Small intestine (tissue), 7 donors: ENCODE data around the gene TXNRD3. TPM values are rescaled to one million over a fixed set of nuclear protein-coding genes. Genes with fewer than 3 reads are reported as not detected.
"Not testable (repeated sequence)": the region's sequence is repeated elsewhere in the genome, so short reads cannot be mapped to it uniquely, and the experiment has no call there.

Experiments
- DNase-seq, 2 donors: peaks; one replicate each; pipeline versions ENCODE4 v3.0.0 to v3.0.0-alpha.2; 2013
- FAIRE-seq: peaks from 2 replicates; lab custom pipeline; 2012; peaks lifted over from hg19 to GRCh38; lab: Jason Lieb, UNC
- H3K27ac ChIP-seq, 3 donors: one replicate each; pipeline ENCODE4 v1.5.1; 2013; ENCODE audit warnings: low read length in 2 of 3, mild to moderate bottlenecking in 2 of 3, control low read depth in 1 of 3, inconsistent platforms in 1 of 3, low read depth in 1 of 3, moderate library complexity in 1 of 3
- H3K27me3 ChIP-seq, 3 donors: one replicate each; pipeline ENCODE4 v1.6.1; 2013; ENCODE audit warnings: low read length in 3 of 3, inconsistent platforms in 1 of 3; ENCODE audit not compliant: control insufficient read depth in 3 of 3, insufficient read depth in 3 of 3
- H3K36me3 ChIP-seq, 3 donors: one replicate each; pipeline ENCODE4 v1.6.1; 2013; ENCODE audit warnings: low read length in 3 of 3, inconsistent platforms in 1 of 3, low read depth in 1 of 3, mild to moderate bottlenecking in 1 of 3, moderate library complexity in 1 of 3; ENCODE audit not compliant: control insufficient read depth in 3 of 3, insufficient read depth in 2 of 3
- H3K4me1 ChIP-seq, 3 donors: one replicate each; pipeline ENCODE4 v1.6.1; 2013; ENCODE audit warnings: low read length in 2 of 3, inconsistent platforms in 1 of 3, low read depth in 1 of 3, mild to moderate bottlenecking in 1 of 3, moderate library complexity in 1 of 3; ENCODE audit not compliant: control insufficient read depth in 3 of 3, insufficient read depth in 2 of 3
- H3K4me3 ChIP-seq, 3 donors: one replicate each; pipeline ENCODE4 v1.5.1; 2013; ENCODE audit warnings: low read length in 3 of 3, control low read depth in 1 of 3, inconsistent platforms in 1 of 3, low read depth in 1 of 3, mild to moderate bottlenecking in 1 of 3, moderate library complexity in 1 of 3
- H3K9me3 ChIP-seq, 2 donors: one replicate each; pipeline ENCODE4 v1.6.1; 2013; ENCODE audit warnings: low read depth in 1 of 2, low read length in 1 of 2; ENCODE audit not compliant: control insufficient read depth in 2 of 2, insufficient read depth in 1 of 2
- WGBS, 3 donors: extraction: QIAGEN DNeasy Blood & Tissue Kit; methylation state at CpG; one replicate each; pipeline ENCODE4 v1.1.7; 2013; 5-methylcytosine and 5-hydroxymethylcytosine counted together
- polyA plus RNA-seq, 4 donors: library from polyadenylated mRNA; stranded (reverse) in 3 of 4; unstranded in 1 of 4; fragments of 200-250 nt in 3 of 4; fragments of 120-200 nt in 1 of 4; gene quantifications; one replicate each; pipeline versions ENCODE4 v1.2.1 to v1.2.3, GENCODE V29; 2013
- donor health status: healthy with polysubstance abuse.
- donor health status: control.
- donor health status: control.
- donor health status: Bipolar disorder and iron deficiency.
- donor health status: healthy.

TXNRD3 gene
- polyA plus RNA-seq, 4 donors, result 0.89 to 7.4 (median 2.8) TPM

- Histone ChIP-seq H3K4me1 (no peaks in the 10 kb centered on the region), H3K27me3 (no peaks in the 10 kb centered on the region), H3K4me3 (no peak overlapping the region), H3K9me3 (no peaks in the 10 kb centered on the region), H3K27ac (no peak overlapping the region), H3K36me3 (peaks cover 0 to 26% (median 0%) of the 10 kb centered on the region in 3 donors)
- no peak for FAIRE-seq
- DNase-seq, result no peak
- WGBS, 3 donors, result 73 to 91% (median 85%) methylated on average over 4 of the region's 4 CpGs
Observed at GRCh38 chr3:126612479-126613205, 42.3 kb downstream of the TXNRD3 start.

- Histone ChIP-seq H3K4me1 (no peaks in the 10 kb centered on the region), H3K9me3 (no peaks in the 10 kb centered on the region), H3K36me3 (peaks cover 0 to 24% (median 0%) of the 10 kb centered on the region in 3 donors), H3K4me3 (no peak overlapping the region), H3K27ac (no peak overlapping the region), H3K27me3 (no peaks in the 10 kb centered on the region)
- DNase-seq, result no peak
- no peak for FAIRE-seq
- WGBS, 3 donors, result 90 to 93% (median 93%) methylated on average over 2 of the region's 2 CpGs
Observed at GRCh38 chr3:126609909-126610308, 45.0 kb downstream of the TXNRD3 start.

- no peaks in the 10 kb centered on the region for H3K9me3 ChIP-seq
- no peak for DNase-seq
- H3K36me3 ChIP-seq, result peaks cover 0 to 26% (median 0%) of the 10 kb centered on the region in 3 donors
- no peaks in the 10 kb centered on the region for H3K27me3 ChIP-seq
- no peak for FAIRE-seq
- no peaks in the 10 kb centered on the region for H3K4me1 ChIP-seq
- WGBS, 3 donors, result 76 to 86% (median 83%) methylated on average over 11 of the region's 11 CpGs
- no peak overlapping the region for H3K27ac ChIP-seq
- H3K4me3 ChIP-seq, result no peak overlapping the region
Observed at GRCh38 chr3:126607214-126607908, 47.6 kb downstream of the TXNRD3 start.

- peaks cover 0 to 22% (median 0%) of the 10 kb centered on the region in 3 donors for H3K36me3 ChIP-seq
- H3K4me3 ChIP-seq, result no peak overlapping the region
- H3K27ac ChIP-seq, result no peak overlapping the region
- FAIRE-seq (no peak), DNase-seq (no peak)
- no peaks in the 10 kb centered on the region for H3K9me3 ChIP-seq
- 73 to 79% (median 79%) methylated on average over 3 of the region's 3 CpGs for WGBS, 3 donors
- H3K4me1 ChIP-seq, result no peaks in the 10 kb centered on the region
- no peaks in the 10 kb centered on the region for H3K27me3 ChIP-seq
Observed at GRCh38 chr3:126606001-126606400, 48.9 kb downstream of the TXNRD3 start.

- Histone ChIP-seq H3K36me3 (peaks cover 0 to 19% (median 0%) of the 10 kb centered on the region in 3 donors), H3K4me1 (no peaks in the 10 kb centered on the region), H3K27ac (no peak overlapping the region), H3K9me3 (no peaks in the 10 kb centered on the region), H3K4me3 (no peak overlapping the region), H3K27me3 (no peaks in the 10 kb centered on the region)
- FAIRE-seq (no peak), DNase-seq (no peak)
- 89 to 92% (median 91%) methylated on average over 6 of the region's 6 CpGs for WGBS, 3 donors
Observed at GRCh38 chr3:126604691-126605090, 50.2 kb downstream of the TXNRD3 start.

GRCh38 chr3:126599101-126599500 is 55.8 kb downstream of the TXNRD3 start:
- H3K4me3 ChIP-seq, result no peak overlapping the region
- H3K36me3 ChIP-seq, result no peaks in the 10 kb centered on the region
- no peaks in the 10 kb centered on the region for H3K27me3 ChIP-seq
- H3K27ac ChIP-seq, result no peak overlapping the region
- no peak for DNase-seq
- 0 to 3% (median 0%) methylated on average over 1 of the region's 1 CpG for WGBS, 3 donors
- no peak for FAIRE-seq
- peaks cover 0 to 5% of the 10 kb centered on the region in 2 donors for H3K9me3 ChIP-seq
- no peaks in the 10 kb centered on the region for H3K4me1 ChIP-seq

- not testable (repeated sequence) for H3K4me3 ChIP-seq, H3K27ac ChIP-seq, DNase-seq, H3K36me3 ChIP-seq, H3K27me3 ChIP-seq, FAIRE-seq, H3K4me1 ChIP-seq
- WGBS, 3 donors, result 91 to 96% (median 93%) methylated on average over 4 of the region's 4 CpGs
- H3K9me3 ChIP-seq, result peaks cover 0 to 20% of the 10 kb centered on the region in 2 donors
Observed at GRCh38 chr3:126595479-126595878, 59.4 kb downstream of the TXNRD3 start.

GRCh38 chr3:126591515-126591914 is 63.4 kb downstream of the TXNRD3 start:
- H3K36me3 ChIP-seq, H3K4me1 ChIP-seq, H3K4me3 ChIP-seq, DNase-seq, FAIRE-seq, H3K27me3 ChIP-seq, H3K27ac ChIP-seq: not testable (repeated sequence)
- WGBS, 3 donors, result 54 to 66% (median 59%) methylated on average over 5 of the region's 5 CpGs
- peaks cover 0 to 20% of the 10 kb centered on the region in 2 donors for H3K9me3 ChIP-seq
